HFFc6 (cell line): ENCODE results near the gene CCSER2. TPM values are rescaled to one million over a fixed set of nuclear protein-coding genes. Genes with fewer than 3 reads are reported as not detected.

Experiments
- DNase-seq: peaks from one replicate; pipeline ENCODE4 v3.0.0-alpha.2; 2018
- H3K27ac Mint-ChIP-seq: 2 replicates; pipeline ENCODE4 v1.8.0; 2020; ENCODE audit warnings: mild to moderate bottlenecking, mixed read lengths
- H3K27me3 Mint-ChIP-seq: 2 replicates; pipeline ENCODE4 v1.8.0; 2021; ENCODE audit warnings: mild to moderate bottlenecking, moderate library complexity, mixed read lengths; ENCODE audit not compliant: insufficient read depth
- H3K36me3 Mint-ChIP-seq: 2 replicates; pipeline ENCODE4 v1.8.0; 2021; ENCODE audit warnings: low read depth, mixed read lengths
- H3K4me1 Mint-ChIP-seq: 2 replicates; pipeline ENCODE4 v1.8.0; 2020; ENCODE audit warnings: low read depth, mixed read lengths
- H3K4me3 Mint-ChIP-seq: 2 replicates; pipeline ENCODE4 v1.8.0; 2020; ENCODE audit warnings: mild to moderate bottlenecking, moderate library complexity, mixed read lengths
- H3K9me3 Mint-ChIP-seq: 2 replicates; pipeline ENCODE4 v1.8.0; 2020; ENCODE audit warnings: mild to moderate bottlenecking, mixed read lengths
- CTCF ChIP-seq: fragments of 200-600 bp; sonication (generic); IDR thresholded peaks from 2 replicates; pipeline ENCODE4 v1.5.0; 2021; ENCODE audit warnings: antibody characterized with exemption, mild to moderate bottlenecking
- total RNA-seq, 6 experiments: library from RNA; stranded (reverse); fragmentation: NEBNext Ultra II Directional; extraction: Animal tissue kit (Norgen Biotek cat#: 25700); gene quantifications; 2 replicates in 1 of 6; 3 replicates in 5 of 6; pipeline ENCODE4 v1.2.3, GENCODE V29; 2021

Gene CCSER2
- total RNA-seq, 6 experiments from 2014 or later = 36.1 to 46.9 (median 43.0) TPM

- H3K4me1 Mint-ChIP-seq = peaks cover 21% of the 10 kb centered on the region
- no peak overlapping the region; the same call in 1 of the 2 replicates for H3K27ac Mint-ChIP-seq
- H3K4me3 Mint-ChIP-seq = no peak overlapping the region
- H3K27me3 Mint-ChIP-seq = peaks cover 5% of the 10 kb centered on the region
- H3K9me3 Mint-ChIP-seq = no peaks in the 10 kb centered on the region
- no peak for TF ChIP-seq CTCF
- no peak for DNase-seq
- no peaks in the 10 kb centered on the region for H3K36me3 Mint-ChIP-seq
Observed at GRCh38 chr10:84294766-84295447, 33.5 kb upstream of the CCSER2 start.

- Mint-ChIP-seq H3K36me3 (no peaks in the 10 kb centered on the region), H3K9me3 (no peaks in the 10 kb centered on the region), H3K27ac (peak overlapping the region; percentile 78), H3K4me1 (peaks cover 21% of the 10 kb centered on the region), H3K27me3 (peaks cover 13% of the 10 kb centered on the region), H3K4me3 (peak overlapping the region; percentile 24; the same call in 1 of the 2 replicates)
- peak; percentile 76 for DNase-seq
- TF ChIP-seq CTCF = no peak
Observed at GRCh38 chr10:84296091-84296981, 32.1 kb upstream of the CCSER2 start.

GRCh38 chr10:84298057-84298456 lies 30.3 kb upstream of the CCSER2 start:
- no peaks in the 10 kb centered on the region for H3K9me3 Mint-ChIP-seq

GRCh38 chr10:84302223-84302622 lies 26.2 kb upstream of the CCSER2 start:
- Mint-ChIP-seq H3K9me3 (no peaks in the 10 kb centered on the region), H3K4me3 (no peak overlapping the region), H3K27ac (no peak overlapping the region), H3K27me3 (peaks cover 20% of the 10 kb centered on the region), H3K36me3 (no peaks in the 10 kb centered on the region), H3K4me1 (0 out of 2 replicates have a peak, but pooled peaks cover under 1% of the 10 kb centered on the region)
- DNase-seq = no peak
- TF ChIP-seq CTCF = no peak

More at GRCh38 chr10:84298057-84298456, 30.3 kb upstream of the CCSER2 start:
- H3K4me3 Mint-ChIP-seq = no peak overlapping the region
- H3K27ac Mint-ChIP-seq = no peak overlapping the region
- no peak for DNase-seq
- H3K27me3 Mint-ChIP-seq = peaks cover 16% of the 10 kb centered on the region
- peaks cover 21% of the 10 kb centered on the region for H3K4me1 Mint-ChIP-seq
- TF ChIP-seq CTCF = no peak
- no peaks in the 10 kb centered on the region for H3K36me3 Mint-ChIP-seq

- TF ChIP-seq CTCF = no peak
- Mint-ChIP-seq H3K27me3 (peaks cover 8% of the 10 kb centered on the region), H3K4me3 (no peak overlapping the region)
Observed at GRCh38 chr10:84306751-84307384, 21.5 kb upstream of the CCSER2 start.

More at GRCh38 chr10:84306751-84307384, 21.5 kb upstream of the CCSER2 start:
- DNase-seq = no peak
- no peak overlapping the region for H3K27ac Mint-ChIP-seq
- H3K4me1 Mint-ChIP-seq = peaks cover 6% of the 10 kb centered on the region; the same call in 1 of the 2 replicates
- no peaks in the 10 kb centered on the region for H3K36me3 Mint-ChIP-seq
- H3K9me3 Mint-ChIP-seq = no peaks in the 10 kb centered on the region
